ENCODE measurements around the gene CSTF3.
"Not testable (repeated sequence)": the region's sequence is repeated elsewhere in the genome, so short reads cannot be mapped to it uniquely, and the experiment has no call there.

Gene CSTF3

DNA sequence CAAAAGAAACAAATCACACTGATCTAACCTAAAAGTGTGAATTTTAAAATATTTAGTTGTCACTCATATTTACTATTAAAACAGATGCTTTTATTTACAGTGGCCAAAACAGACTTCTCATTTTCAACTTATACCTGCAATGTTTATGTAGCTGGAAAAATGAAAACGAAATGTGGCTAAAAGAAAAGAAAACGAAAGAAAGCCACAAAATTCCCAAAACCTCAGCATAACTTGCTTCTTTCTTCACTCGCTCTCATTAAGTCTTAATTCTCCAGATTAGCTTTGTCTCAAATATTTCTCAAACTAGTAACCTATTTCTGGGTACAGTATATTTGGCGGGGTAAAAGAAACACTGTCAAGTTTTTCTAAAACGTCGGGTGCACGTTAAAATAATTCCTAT is 693 bp downstream of the CSTF3 start:
- no peak for DNase-seq (ENCODE audit: low spot score)

DNA sequence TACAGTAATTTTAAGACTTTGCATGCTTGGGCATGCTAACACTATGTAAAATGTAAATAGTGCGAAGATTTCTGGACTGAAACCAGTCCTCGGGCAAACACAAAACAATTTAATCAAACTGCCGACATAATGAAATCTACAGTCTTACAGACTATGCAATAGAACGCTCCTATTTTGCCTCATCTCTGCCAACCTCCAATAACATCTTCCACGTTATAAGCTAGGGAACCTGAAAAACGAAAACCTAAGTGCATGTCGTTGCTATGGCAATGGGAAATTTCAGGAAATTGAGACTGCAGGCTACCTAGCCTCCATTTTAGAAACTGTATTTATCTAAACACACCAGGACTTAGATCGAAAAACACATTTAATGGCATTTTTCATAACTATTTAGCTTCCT is 1.1 kb downstream of the CSTF3 start:
- no peak for DNase-seq (ENCODE audit: low spot score)

GRCh38 chr11:33159378-33159867 is 1.9 kb downstream of the CSTF3 start:
- not testable (repeated sequence) for DNase-seq (ENCODE audit: low spot score)

DNA sequence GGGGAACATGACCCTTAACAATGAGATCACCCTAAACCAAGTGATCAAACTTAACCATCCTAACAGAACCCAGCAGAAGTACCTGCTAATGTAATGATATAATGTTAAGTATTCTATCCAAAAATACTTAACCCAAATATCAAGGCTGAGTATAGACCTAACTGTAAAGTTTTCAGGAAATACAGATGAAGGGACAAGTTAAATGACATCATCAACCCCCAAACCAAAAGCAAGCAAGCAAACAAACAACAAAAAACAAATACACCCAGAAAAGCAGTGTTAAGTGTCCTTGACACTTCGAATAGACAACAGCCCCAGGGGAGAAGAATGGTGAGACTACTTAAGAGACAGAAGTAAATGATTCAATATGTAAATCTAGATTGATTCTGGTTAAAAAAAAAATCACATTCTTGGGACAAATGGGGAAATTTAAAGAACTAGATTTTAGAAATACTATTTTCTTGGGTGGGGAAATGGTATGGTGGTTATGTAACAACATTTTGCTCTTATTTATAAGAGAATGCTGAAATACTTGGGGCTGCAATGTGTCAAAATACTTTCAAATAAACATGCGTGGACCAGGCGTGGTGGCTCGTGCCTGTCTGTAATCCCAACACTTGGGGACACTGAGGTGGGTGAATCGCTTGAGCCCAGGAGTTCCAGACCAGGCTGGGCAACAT is 2.5 kb downstream of the CSTF3 start:
- no peak for DNase-seq (ENCODE audit: low spot score)

GRCh38 chr11:33157103-33158027 is 3.9 kb downstream of the CSTF3 start:
- no peak for DNase-seq (ENCODE audit: low spot score)

DNA sequence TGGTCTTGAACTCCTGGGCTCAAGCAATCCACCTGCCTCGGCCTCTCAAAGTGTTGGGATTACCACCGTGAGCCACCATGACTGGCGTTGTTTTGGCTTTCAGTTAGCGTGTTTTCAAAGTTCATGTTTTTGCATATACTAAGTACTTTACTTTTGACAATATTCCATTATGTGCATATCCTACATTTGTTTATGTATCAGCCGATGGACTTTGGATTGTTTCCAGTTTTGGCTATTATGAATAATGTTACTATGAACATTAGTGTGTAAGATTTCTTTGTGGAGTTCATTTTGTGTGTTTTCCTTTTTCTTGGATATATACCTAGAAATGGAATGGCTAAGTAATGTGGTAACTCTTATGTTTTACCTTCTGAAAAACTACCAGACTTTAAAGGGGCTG is 9.9 kb downstream of the CSTF3 start:
- DNase-seq (ENCODE audit: low spot score) = no peak

DNA sequence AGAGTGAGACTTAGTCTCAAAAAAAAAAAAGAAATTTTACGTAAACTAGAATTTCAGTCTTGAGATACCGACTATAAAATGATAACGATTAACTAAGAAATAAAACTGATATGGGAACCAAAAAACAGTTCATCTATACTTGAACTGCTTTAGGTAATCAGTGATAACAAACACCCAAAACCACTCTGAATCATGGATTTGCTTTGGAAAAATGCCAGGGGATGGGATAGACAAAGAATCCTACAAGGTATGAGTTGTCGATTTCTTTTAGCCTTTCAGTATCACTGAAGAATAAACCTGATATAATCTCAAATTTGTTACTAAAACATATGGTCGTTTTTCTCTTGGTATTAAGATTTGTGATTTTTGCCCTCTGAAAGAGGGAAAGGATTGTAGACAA is 13.7 kb downstream of the CSTF3 start:
- no peak for DNase-seq (ENCODE audit: low spot score)

DNA sequence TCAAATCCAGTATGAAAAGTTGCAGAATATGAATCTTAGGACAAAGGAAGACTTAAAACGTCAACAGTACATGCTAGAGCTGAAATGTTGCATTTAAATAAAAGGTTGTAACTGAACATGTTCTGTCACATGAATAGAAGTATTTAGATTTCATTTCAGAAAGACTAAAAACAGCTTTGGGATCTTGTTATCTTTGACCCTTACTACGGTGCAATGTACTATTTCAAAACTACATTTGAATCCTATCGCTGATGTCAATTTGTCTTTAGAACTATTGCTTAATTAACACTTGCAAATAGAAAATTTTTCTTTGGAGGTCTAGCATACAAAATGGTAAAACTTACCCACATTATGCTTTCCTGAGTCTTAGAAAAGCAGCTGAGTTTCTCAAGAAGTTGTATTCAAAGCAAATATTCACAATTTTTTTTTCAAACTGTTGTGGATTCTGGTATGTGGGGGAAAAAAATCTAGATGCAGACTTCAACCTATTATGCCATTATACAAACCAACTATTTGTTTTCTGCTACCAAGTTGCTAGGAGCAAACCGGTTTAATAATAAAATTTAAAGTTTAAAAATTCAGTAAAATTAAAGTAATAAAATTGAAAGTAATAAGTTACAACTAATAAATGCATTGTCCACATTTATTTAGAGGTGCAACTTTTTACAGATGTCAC is 25.4 kb downstream of the CSTF3 start:
- no peak for DNase-seq (ENCODE audit: low spot score)

DNA sequence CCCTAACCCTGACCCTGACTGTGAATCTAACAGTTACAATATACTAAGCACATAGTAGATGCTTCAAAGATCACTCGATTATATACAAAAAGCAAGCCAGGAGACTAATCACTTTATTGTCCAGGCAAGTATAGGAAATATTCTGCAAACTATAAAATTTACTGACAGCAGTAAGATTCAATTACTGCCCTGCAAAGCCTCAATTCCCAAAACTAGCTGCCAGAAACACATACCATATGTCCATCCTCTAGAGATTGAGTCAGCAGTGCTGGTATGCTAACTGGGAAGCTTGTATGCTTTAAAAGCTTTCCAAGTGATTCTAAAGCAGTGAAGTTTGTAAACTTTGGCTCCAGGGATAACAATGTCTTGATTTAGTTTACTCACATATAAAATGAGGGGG is 26.1 kb downstream of the CSTF3 start:
- no peak for DNase-seq (ENCODE audit: low spot score)

DNA sequence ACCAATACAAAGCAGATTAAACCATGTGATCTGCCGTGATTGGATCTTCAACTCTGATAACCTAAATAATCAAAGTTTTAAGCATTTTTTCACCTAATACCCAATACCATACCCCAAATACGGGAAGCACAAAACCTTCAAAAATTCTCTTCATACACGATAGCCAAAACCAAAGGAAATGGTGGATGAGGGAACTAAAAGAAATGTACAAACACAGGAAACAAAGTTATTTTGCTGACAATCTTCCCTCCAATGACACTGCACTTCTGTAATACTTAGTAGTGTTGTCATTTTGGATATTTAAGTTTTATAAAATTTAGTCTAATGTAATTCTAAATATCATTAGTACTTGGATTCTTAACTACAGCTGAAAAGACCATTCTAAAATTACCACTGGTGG is 27.0 kb downstream of the CSTF3 start:
- no peak for DNase-seq (ENCODE audit: low spot score)

DNA sequence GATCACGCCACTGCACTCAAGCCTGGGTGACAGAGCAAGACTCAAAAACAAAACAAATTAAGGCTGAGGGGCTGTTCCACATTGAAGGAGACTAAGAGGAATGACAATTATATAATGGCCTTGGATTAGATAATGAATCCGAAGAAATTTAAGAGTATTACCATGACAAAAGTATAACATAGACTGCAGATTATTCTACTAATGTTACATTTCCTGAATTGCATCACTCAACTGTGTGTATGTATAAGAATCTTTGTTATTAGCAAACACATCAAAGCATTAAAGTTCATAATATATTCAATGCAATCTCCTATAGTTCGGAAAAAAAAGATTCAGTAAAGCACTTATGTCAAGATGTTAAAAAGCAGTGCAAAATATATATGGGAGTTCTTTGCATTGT is 27.5 kb downstream of the CSTF3 start:
- DNase-seq (ENCODE audit: low spot score) = no peak

GRCh38 chr11:33132510-33132909 is 28.8 kb downstream of the CSTF3 start:
- no peak for DNase-seq (ENCODE audit: low spot score)

- DNase-seq (ENCODE audit: low spot score) = no peak
Observed at GRCh38 chr11:33128739-33129138, 32.5 kb downstream of the CSTF3 start.

- no peak for DNase-seq (ENCODE audit: low spot score)
Observed at GRCh38 chr11:33125611-33126010, 35.7 kb downstream of the CSTF3 start.

GRCh38 chr11:33125025-33125424 is 36.3 kb downstream of the CSTF3 start:
- no peak for DNase-seq (ENCODE audit: low spot score)

GRCh38 chr11:33122696-33123095 is 38.6 kb downstream of the CSTF3 start:
- DNase-seq (ENCODE audit: low spot score) = not testable (repeated sequence)

DNA sequence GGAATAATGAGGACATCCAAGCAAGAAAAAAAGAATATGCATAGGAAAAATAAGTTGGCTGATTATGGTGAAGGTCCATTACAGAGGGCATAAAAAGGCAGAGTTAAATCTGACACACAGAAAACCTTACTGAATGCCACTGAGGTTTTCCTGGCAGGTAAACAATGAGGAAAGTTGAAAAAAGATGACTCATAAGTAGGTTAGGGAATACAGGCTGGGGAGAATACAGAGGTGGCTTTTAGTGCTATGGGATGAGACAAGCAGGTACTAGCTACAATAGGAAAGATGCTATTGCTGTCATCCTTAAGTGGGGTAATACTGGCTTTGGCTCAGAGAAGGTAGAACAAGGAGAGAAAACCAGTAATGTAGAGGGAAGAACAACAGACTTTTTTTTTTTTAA is 44.7 kb downstream of the CSTF3 start:
- no peak for DNase-seq (ENCODE audit: low spot score)

GRCh38 chr11:33110083-33110482 is 51.2 kb downstream of the CSTF3 start:
- DNase-seq (ENCODE audit: low spot score) = no peak

DNA sequence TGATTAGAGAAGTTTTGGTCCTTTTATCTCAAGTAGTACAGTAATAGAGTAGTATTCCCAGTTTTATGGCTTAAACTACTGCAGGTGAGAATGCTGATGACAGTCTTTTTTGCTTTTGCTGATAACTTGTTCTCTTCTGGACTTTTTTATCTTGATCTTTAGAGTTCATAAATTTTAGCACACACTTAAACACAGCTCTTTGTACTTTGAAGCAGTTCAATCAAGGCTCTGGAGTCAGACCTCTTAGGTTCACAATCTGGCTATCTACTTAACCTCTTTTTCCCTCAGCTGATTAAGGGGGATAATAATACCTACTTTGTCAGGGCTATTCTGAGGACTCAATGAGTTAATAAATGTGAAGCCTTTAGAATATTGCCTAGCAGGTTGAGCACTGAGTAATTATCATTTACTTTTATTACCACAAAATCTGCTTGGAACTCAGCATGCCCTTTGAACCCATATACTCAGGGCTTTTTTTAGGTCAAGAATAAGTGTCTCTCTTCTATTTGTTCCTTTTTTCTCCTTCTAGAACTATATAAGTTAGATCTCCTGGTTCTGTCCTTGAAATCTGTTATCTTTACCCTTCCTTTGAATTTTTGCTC is 51.9 kb downstream of the CSTF3 start:
- no peak for DNase-seq (ENCODE audit: low spot score)

DNA sequence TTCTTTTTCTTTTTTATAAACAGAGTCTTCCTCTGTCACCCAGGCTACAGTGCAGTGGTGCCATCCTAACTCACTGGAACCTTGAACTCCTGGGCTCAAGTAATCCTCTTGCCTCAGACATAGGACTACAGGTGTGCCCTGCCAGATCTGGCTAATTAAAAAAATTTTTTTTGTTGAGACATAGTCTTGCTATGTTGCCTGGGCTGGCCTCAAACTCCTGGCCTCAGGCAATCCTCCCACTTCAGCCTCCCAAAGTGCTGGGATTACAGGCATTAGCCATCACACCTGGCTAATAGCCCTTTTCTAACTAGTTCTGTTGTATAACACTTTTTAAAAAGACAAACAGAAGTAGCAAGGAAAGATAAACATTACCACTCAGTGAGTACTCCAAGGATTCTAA is 57.4 kb downstream of the CSTF3 start:
- DNase-seq (ENCODE audit: low spot score) = no peak

DNA sequence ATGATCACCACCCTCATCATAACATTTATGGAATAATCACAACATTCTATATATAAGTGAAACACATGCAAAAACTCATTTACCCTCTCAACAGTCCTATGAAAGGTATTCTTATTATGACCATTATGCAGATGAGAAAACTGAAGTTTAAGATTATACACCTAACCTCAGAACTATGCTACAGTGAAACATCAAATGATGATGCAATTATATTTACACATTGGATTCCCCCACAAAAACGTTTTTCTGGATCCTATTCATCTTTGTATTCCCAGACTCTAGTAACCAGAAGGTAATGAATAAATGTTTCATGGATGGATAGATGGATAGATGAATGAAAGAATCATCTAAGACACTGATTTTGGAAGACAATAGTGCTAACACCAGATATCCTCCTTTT is 67.1 kb downstream of the CSTF3 start:
- DNase-seq (ENCODE audit: low spot score) = no peak

GRCh38 chr11:33089776-33090175 is 71.5 kb downstream of the CSTF3 start:
- no peak for DNase-seq (ENCODE audit: low spot score)
